Effector memory CD4-positive, alpha-beta T cell (primary cell): Measurements from ENCODE around the gene BCL11B.

Source experiments
- DNase-seq, 3 donors: peaks; one replicate each; pipeline ENCODE4 v3.0.0-alpha.2; 2020
- H3K27ac ChIP-seq: 2 replicates; pipeline ENCODE4 v1.7.0; 2013; ENCODE audit warnings: mild to moderate bottlenecking, low read length, moderate library complexity; ENCODE audit not compliant: insufficient read depth, poor library complexity, severe bottlenecking
- H3K27me3 ChIP-seq: replicated peaks from 2 replicates; pipeline ENCODE4 v1.7.0; 2013; ENCODE audit warnings: mild to moderate bottlenecking, low read length; ENCODE audit not compliant: insufficient read depth, control insufficient read depth, poor library complexity, severe bottlenecking
- H3K36me3 ChIP-seq: 2 replicates; pipeline ENCODE4 v1.7.0; 2013; ENCODE audit warnings: mild to moderate bottlenecking, low read length, moderate library complexity; ENCODE audit not compliant: control insufficient read depth, insufficient read depth
- H3K4me1 ChIP-seq: 2 replicates; pipeline ENCODE4 v1.7.0; 2013; ENCODE audit warnings: low read length, mild to moderate bottlenecking; ENCODE audit not compliant: control insufficient read depth, insufficient read depth, poor library complexity, severe bottlenecking
- H3K4me3 ChIP-seq: 2 replicates; pipeline ENCODE4 v1.7.0; 2013; ENCODE audit warnings: low read length, low read depth, mild to moderate bottlenecking; ENCODE audit not compliant: insufficient read depth, poor library complexity, severe bottlenecking
- H3K9me3 ChIP-seq: 2 replicates; pipeline ENCODE4 v1.7.0; 2013; ENCODE audit warnings: mild to moderate bottlenecking, low read length, moderate library complexity; ENCODE audit not compliant: control insufficient read depth

The BCL11B gene

DNA sequence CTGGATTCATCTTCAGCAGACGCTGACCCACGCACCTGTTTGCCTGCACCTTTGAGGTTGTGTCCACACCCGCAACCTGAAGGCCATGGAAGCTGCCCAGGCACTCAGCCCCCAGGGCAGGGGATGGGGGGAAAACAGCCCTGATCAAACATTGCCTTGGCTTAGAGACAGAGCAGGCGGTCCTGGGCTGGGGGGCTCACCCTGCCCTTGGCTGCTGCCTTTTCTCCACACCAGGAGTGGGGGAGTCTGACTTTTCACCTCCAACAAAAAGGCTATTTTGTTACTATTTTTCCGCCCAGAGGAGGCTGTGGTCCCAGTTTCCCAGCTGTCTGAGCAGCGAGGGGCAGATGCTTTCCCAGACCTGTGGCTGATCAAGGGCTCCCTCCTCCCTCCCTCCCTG, 24.2 kb downstream of the BCL11B start:
- peak overlapping the region; percentile 97 for H3K27ac ChIP-seq
- H3K4me1 ChIP-seq: peaks cover 93% of the 10 kb centered on the region
- no peaks in the 10 kb centered on the region for H3K27me3 ChIP-seq
- H3K9me3 ChIP-seq: no peaks in the 10 kb centered on the region
- H3K36me3 ChIP-seq: peaks cover 28% of the 10 kb centered on the region
- H3K4me3 ChIP-seq: peak overlapping the region; percentile 52
- DNase-seq: no peak

DNA sequence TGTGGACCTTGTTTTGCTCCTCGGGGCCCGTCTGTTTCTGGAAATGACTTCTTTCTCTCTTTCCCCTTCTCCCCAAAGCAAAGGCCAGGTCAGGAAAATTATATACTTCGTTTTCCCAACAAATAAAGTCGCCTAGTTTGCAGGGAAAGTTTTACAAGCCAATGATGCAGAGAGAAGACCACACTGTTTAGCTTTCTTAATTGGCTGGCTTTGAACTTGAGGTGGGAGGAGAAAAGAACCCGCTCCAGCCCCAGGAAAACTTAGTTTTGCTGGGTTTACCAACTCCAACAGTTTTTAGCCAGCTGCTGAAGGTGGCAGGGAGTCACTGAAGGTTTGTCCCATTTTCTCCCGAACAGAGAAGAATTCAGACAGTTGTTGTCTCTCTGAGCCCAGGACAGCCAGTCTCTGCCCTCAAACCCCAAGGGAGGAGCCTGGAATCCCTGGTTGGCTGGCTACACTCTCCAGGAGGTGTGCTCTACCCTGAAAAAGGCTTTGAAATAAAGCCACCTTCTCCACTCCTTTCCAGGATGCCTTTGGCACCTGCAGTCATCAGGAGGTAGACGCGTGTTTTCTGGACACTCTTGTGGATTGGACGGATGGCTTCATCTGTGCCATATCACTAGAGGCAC, 24.8 kb downstream of the BCL11B start:
- DNase-seq: no peak
- Histone ChIP-seq H3K9me3 (no peaks in the 10 kb centered on the region), H3K27ac (peak overlapping the region; percentile 97), H3K4me3 (peak overlapping the region; percentile 52), H3K36me3 (peaks cover 23% of the 10 kb centered on the region), H3K27me3 (no peaks in the 10 kb centered on the region), H3K4me1 (peaks cover 93% of the 10 kb centered on the region)

DNA sequence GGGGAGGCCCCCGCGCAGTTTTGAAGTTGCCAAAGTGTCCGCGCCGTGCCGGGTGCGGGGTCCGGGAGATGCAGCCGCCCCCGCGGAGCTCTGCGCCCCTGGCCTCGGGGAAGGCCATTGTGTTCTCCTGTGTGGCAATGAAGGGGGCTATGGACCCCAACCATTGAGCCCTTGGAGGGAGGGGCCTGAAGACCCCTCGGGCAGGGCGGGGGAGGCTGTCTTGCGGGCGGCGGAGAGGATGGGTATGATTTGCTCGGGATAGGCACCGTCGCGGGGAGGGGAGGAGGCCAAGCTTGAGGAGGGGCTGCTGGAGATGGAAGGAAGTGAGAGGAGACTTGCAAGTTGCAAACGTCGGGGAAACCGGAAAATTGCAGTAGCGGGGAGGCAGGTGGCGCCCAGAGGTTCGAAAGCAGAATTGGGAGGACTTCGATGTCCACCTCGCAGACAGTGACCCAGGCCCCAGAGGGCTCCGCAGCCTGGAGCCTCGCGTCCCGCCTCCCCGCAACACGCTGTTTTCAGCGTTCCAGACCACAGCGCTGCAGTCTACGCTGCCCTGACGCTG, 25.4 kb downstream of the BCL11B start:
- H3K27ac ChIP-seq: peak overlapping the region; percentile 97
- peaks cover 17% of the 10 kb centered on the region for H3K36me3 ChIP-seq
- H3K4me1 ChIP-seq: peaks cover 92% of the 10 kb centered on the region
- DNase-seq: peak in 1 of 3 donors; percentile 52
- H3K27me3 ChIP-seq: no peaks in the 10 kb centered on the region
- H3K9me3 ChIP-seq: no peaks in the 10 kb centered on the region
- peak overlapping the region; percentile 52 for H3K4me3 ChIP-seq

DNA sequence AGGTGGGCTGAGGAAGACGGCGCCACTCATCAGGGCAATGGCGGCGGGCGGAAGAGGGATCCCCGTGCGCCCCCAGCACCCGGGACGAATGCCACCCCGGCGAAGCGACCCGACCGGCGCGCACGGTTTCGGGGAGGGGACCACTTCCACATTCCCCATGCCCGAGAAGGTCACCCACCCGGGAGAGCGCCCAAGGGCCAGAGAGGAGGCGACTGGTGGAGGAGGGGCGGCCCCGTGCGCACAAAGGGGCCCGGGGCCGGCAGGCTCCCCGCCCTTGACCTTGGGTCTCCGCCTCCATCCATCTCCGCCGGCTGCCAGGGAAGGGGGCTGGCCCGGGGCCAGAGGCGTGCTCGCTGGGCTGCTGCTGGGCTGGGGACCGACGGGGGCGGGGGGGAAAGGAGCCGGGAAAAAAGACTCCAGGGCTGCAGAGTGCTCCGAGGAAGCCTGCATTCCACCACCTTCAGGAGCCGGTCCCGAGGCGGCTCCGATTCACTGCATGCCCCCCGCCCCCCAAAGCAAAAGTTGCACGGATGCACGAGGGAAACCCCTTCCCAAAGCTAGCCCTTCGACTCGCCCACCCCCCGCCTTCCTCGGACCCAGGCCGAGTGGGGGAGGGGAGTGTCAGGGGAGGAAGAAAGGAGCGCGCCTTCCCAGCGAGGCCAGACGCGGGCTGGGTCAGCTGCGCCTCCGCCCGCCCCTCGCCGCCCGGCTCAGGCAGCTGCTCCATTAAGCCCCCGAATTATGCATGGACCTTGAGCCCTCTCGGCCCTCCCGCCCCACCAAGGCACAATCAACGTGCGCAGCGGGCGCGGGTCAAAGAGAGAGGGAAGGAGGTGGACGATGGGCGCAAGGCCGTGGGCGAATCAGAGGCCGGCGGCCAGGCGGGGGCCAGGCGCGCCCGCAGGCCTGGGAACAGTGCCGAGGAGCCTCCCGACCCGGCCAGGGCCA, 26.2 kb downstream of the BCL11B start:
- Histone ChIP-seq H3K27me3 (no peaks in the 10 kb centered on the region), H3K4me3 (peak overlapping the region; percentile 52), H3K9me3 (no peaks in the 10 kb centered on the region), H3K36me3 (peaks cover 13% of the 10 kb centered on the region), H3K27ac (peak overlapping the region; percentile 97), H3K4me1 (peaks cover 91% of the 10 kb centered on the region)
- DNase-seq: no peak

GRCh38 chr14:99244941-99245563, 26.9 kb downstream of the BCL11B start:
- no peak for DNase-seq
- Histone ChIP-seq H3K9me3 (no peaks in the 10 kb centered on the region), H3K4me3 (peak overlapping the region; percentile 52), H3K4me1 (peaks cover 89% of the 10 kb centered on the region), H3K27me3 (no peaks in the 10 kb centered on the region), H3K36me3 (peaks cover 10% of the 10 kb centered on the region), H3K27ac (peak overlapping the region; percentile 97)

GRCh38 chr14:99244367-99244901, 27.6 kb downstream of the BCL11B start:
- DNase-seq: no peak
- H3K4me1 ChIP-seq: peaks cover 89% of the 10 kb centered on the region
- no peaks in the 10 kb centered on the region for H3K27me3 ChIP-seq
- H3K4me3 ChIP-seq: peak overlapping the region; percentile 52
- peak overlapping the region; percentile 97 for H3K27ac ChIP-seq
- peaks cover 8% of the 10 kb centered on the region for H3K36me3 ChIP-seq
- H3K9me3 ChIP-seq: no peaks in the 10 kb centered on the region

DNA sequence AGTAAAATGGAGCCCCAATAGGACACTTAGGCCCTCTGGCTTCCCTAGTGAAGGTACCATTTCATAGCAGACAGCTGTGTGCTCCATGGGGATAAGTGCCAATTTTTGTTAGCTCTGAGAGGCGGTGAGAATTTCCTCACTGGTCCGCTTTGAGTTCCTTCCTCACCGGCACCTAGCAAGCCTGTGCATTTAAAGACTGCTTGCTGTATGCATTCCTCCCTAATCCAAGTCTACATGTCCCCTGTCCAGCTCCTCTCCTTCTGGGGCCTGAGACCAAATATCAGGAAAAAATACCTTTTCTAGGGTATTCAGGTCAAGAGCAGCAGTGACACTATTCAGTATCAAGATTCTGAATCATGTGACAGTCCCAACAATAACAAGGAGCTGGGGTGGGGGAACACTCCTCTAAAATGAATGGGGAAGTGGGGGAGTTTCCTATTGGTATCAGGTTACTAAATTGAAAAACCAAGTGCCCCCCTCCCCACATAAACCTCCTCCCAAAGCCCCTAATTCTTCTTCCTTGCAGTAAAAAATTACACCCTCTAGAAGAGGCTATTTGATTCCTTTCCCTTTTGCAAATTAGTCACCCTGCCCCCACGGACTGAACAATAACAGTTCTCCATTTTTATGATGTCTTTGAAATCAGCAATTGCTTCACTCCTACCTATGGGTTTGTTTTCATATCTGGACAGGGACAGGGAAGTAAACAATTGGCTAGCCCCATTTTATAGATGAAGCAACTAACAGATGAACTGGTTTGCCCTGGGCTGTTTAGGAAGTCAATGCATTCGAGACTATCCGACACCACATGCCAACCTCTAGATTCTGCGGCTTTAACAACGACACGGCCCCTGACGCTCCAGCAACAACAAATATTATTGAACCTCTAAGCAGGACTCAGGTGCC, 28.9 kb downstream of the BCL11B start:
- Histone ChIP-seq H3K9me3 (no peaks in the 10 kb centered on the region), H3K27ac (peak overlapping the region; percentile 97), H3K4me1 (peaks cover 89% of the 10 kb centered on the region), H3K36me3 (peaks cover 6% of the 10 kb centered on the region), H3K4me3 (peak overlapping the region; percentile 52), H3K27me3 (no peaks in the 10 kb centered on the region)
- no peak for DNase-seq

DNA sequence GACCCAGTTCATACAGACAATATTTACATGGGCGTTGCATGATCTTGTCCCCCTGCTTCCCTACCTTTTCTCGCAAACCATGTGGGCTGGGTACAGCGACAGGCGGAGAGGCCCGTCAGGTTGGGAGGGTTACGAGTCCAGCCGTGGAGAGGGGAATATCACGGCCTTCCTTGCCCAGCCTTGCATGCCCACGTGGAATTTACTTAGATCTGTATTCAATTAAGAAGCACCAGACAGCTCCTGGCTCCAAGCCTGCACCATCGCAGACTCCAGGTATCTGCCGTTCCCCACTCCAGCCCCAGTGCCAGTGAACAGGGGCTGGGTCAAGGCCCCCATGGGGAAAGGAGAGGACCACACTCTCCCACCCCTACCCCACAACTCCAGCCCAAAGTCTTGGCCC, 29.8 kb downstream of the BCL11B start:
- peaks cover 6% of the 10 kb centered on the region for H3K36me3 ChIP-seq
- peaks cover 89% of the 10 kb centered on the region for H3K4me1 ChIP-seq
- peak overlapping the region; percentile 97 for H3K27ac ChIP-seq
- no peaks in the 10 kb centered on the region for H3K9me3 ChIP-seq
- H3K27me3 ChIP-seq: no peaks in the 10 kb centered on the region
- peak overlapping the region; percentile 41 for H3K4me3 ChIP-seq
- no peak for DNase-seq
